Endothelial cell of umbilical vein (primary cell): Measurements from ENCODE around the gene GALNT14. TPM values are rescaled to one million over a fixed set of nuclear protein-coding genes. Genes with fewer than 3 reads are reported as not detected.

Experiments used
- BruUV-seq: library from RNA; stranded (reverse); fragments of 400-500 nt; replicated peaks from 2 replicates; lab custom pipeline; 2021; lab: Mats Ljungman, UMichigan
- CTCF ChIA-PET: fragments of 300-600, 350-600 bp; sonication (Branson Sonifier 250); formaldehyde crosslinking; loops from one replicate; lab custom pipeline; 2021; ENCODE audit warnings: antibody characterized with exemption, inconsistent platforms; lab: Charles Lee
- POLR2A ChIA-PET: fragments of 300-600, 350-600 bp; sonication (Branson Sonifier 250); formaldehyde crosslinking; loops from one replicate; lab custom pipeline; 2021; ENCODE audit warnings: antibody characterized with exemption, inconsistent platforms; lab: Charles Lee
- DNase-seq: peaks from one replicate; pipeline ENCODE4 v3.0.0-alpha.2; 2011; ENCODE audit warnings: low read depth, low spot score
- FAIRE-seq: peaks from 2 replicates; lab custom pipeline; 2011; peaks lifted over from hg19 to GRCh38; lab: Jason Lieb, UNC
- H2AFZ ChIP-seq: 2 replicates; pipeline ENCODE4 v1.6.0; 2012; ENCODE audit warnings: low read depth, low read length, control low read depth, inconsistent platforms
- H3K27ac ChIP-seq: 2 replicates; pipeline ENCODE4 v1.5.1; 2011; ENCODE audit warnings: low read depth, mild to moderate bottlenecking, control low read depth, low read length, moderate library complexity; ENCODE audit not compliant: insufficient read depth
- H3K27me3 ChIP-seq, 2 experiments: 2 replicates each; pipeline versions ENCODE4 v1.6.0 to v1.6.1; 2011; ENCODE audit warnings: low read length in 2 of 2, mixed read lengths in 1 of 2; ENCODE audit not compliant: control insufficient read depth in 2 of 2, insufficient read depth in 2 of 2
- H3K36me3 ChIP-seq, 2 experiments: 2 replicates in 1 of 2; 3 replicates in 1 of 2; pipeline ENCODE4 v1.5.1; 2011; ENCODE audit warnings: low read length in 2 of 2, mild to moderate bottlenecking in 1 of 2, moderate library complexity in 1 of 2; ENCODE audit not compliant: control insufficient read depth in 2 of 2, insufficient read depth in 2 of 2; ENCODE audit errors: extremely low read depth in 1 of 2
- H3K4me1 ChIP-seq: 3 replicates; pipeline ENCODE4 v1.5.1; 2011; ENCODE audit warnings: mild to moderate bottlenecking, low read length; ENCODE audit not compliant: control insufficient read depth, insufficient read depth; ENCODE audit errors: extremely low read depth
- H3K4me2 ChIP-seq: 2 replicates; pipeline ENCODE4 v1.6.1; 2011; ENCODE audit warnings: low read length, control low read depth, mixed read lengths; ENCODE audit not compliant: insufficient read depth
- H3K4me3 ChIP-seq, 3 experiments: fragments of 200-600 bp in 1 of 3; sonication (generic), shearing (Covaris generic) in 1 of 3; replicated peaks in 1 of 3; 2 replicates each; pipeline ENCODE4 v1.5.1; 2011 to 2016; ENCODE audit warnings: control low read depth in 3 of 3, low read length in 3 of 3, mild to moderate bottlenecking in 2 of 3, inconsistent platforms in 1 of 3, low read depth in 1 of 3, moderate library complexity in 1 of 3; ENCODE audit not compliant: insufficient read depth in 1 of 3
- H3K79me2 ChIP-seq: 2 replicates; pipeline ENCODE4 v1.6.0; 2012; ENCODE audit warnings: low read length, inconsistent platforms; ENCODE audit not compliant: control insufficient read depth, insufficient read depth
- H3K9ac ChIP-seq: replicated peaks from 2 replicates; pipeline ENCODE3; 2011; ENCODE audit warnings: low read length, control low read depth; ENCODE audit not compliant: insufficient read depth; ENCODE audit errors: extremely low read depth
- H3K9me1 ChIP-seq: replicated peaks from 3 replicates; pipeline ENCODE4 v1.6.0; 2011; ENCODE audit warnings: mild to moderate bottlenecking, low read length; ENCODE audit not compliant: control insufficient read depth, insufficient read depth; ENCODE audit errors: extremely low read depth
- H3K9me3 ChIP-seq: replicated peaks from 2 replicates; pipeline ENCODE4 v1.5.1; 2012; ENCODE audit warnings: low read length, inconsistent platforms; ENCODE audit not compliant: control insufficient read depth, insufficient read depth
- H4K20me1 ChIP-seq: replicated peaks from 2 replicates; pipeline ENCODE3; 2011; ENCODE audit warnings: mild to moderate bottlenecking, low read length; ENCODE audit not compliant: control insufficient read depth, insufficient read depth; ENCODE audit errors: extremely low read depth
- EZH2 ChIP-seq: IDR thresholded peaks from 2 replicates; pipeline ENCODE4 v1.6.1; 2012; ENCODE audit warnings: borderline replicate concordance, low read depth, mild to moderate bottlenecking, moderate library complexity, low read length, inconsistent platforms; ENCODE audit not compliant: severe bottlenecking
- FOS ChIP-seq: IDR thresholded peaks from 2 replicates; pipeline ENCODE4 v1.6.1; 2011; ENCODE audit warnings: mild to moderate bottlenecking, low read length, moderate library complexity, borderline replicate concordance; ENCODE audit not compliant: insufficient read depth
- GATA2 ChIP-seq: IDR thresholded peaks from 2 replicates; pipeline ENCODE4 v1.7.0; 2011; ENCODE audit warnings: low read depth, mild to moderate bottlenecking, moderate library complexity, mixed read lengths, low read length; ENCODE audit not compliant: insufficient read length, insufficient read depth
- JUN ChIP-seq: IDR thresholded peaks from 2 replicates; pipeline ENCODE4 v1.6.1; 2011; ENCODE audit warnings: borderline replicate concordance, low read depth; ENCODE audit not compliant: insufficient read length, insufficient read depth
- MAX ChIP-seq: IDR thresholded peaks from 2 replicates; pipeline ENCODE4 v1.6.1; 2011; ENCODE audit not compliant: insufficient read depth, insufficient read length
- MYC ChIP-seq: IDR thresholded peaks from one replicate; pipeline ENCODE4 v1.6.1; 2011; ENCODE audit warnings: mild to moderate bottlenecking, low read depth, low read length
- POLR2A ChIP-seq: IDR thresholded peaks from 2 replicates; pipeline ENCODE4 v1.6.1; 2012; ENCODE audit warnings: low read depth, mild to moderate bottlenecking, control low read depth, low read length
- POLR2AphosphoS5 ChIP-seq: IDR thresholded peaks from 2 replicates; pipeline ENCODE4 v1.6.1; 2012; ENCODE audit warnings: low read depth, mild to moderate bottlenecking, control low read depth, low read length, moderate library complexity; ENCODE audit not compliant: insufficient read depth
- dilution Hi-C: fragments of 300-500 bp; cut with MboI; formaldehyde crosslinking; loops from one replicate; pipeline ENCODE4 v1.15.0; 2019; ENCODE audit warnings: low sequenced_read_pairs; ENCODE audit not compliant: extremely low pct_ligation_motif_present
- intact Hi-C: fragments of 100-400 bp; cut with micrococcal nuclease; formaldehyde crosslinking; loops from one replicate; pipeline ENCODE4 v1.10.0; 2022
- polyA plus RNA-seq, 4 experiments: library from polyadenylated mRNA; depleted of rRNA in 3 of 4; stranded (reverse) in 3 of 4; unstranded in 1 of 4; fragments of >200 nt; gene quantifications; 2 replicates each; pipeline versions ENCODE4 v1.2.1 to v1.2.3, GENCODE V29; 2011 to 2012; ENCODE audit warnings: missing spikeins in 1 of 4
- total RNA-seq: library from RNA; stranded (reverse); gene quantifications from 2 replicates; pipeline ENCODE4 v1.2.3, GENCODE V29; 2021
- TF ChIP-seq, protein P1 (sequence below), 2 donors: IDR thresholded peaks; 1 replicate in 1 of 2; 2 replicates in 1 of 2; pipeline ENCODE4 v1.5.1; 2011; ENCODE audit warnings: low read length in 2 of 2, mild to moderate bottlenecking in 2 of 2, moderate library complexity in 2 of 2, control low read depth in 1 of 2, inconsistent platforms in 1 of 2, low read depth in 1 of 2; ENCODE audit not compliant: insufficient read depth in 1 of 2; ENCODE audit errors: extremely low read depth in 1 of 2

The GALNT14 gene
- total and polyA plus RNA-seq, 2 donors (not counting 3 experiments of a cell fraction or from before 2014, with no cell fraction given): 0.04 to 0.40 TPM

DNA sequence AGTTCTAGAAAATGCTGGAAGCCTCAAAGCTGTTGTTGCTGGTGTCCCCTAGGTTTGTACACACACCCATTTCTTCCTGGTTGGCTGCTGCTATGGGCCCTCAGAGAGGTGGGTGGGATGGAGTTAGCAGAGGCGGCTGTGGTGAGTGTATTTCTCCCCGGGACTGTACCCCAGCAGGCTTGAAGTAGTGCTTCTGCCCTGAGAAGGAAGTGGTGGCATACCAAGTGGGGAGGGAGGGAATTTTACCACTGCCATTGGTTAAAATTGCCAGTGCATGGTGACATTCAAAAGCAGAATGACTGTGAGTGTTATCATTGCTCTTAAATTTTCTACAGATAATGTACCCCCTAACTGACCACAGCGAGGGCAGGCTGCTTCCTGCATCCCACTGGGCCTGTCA is 205.4 kb downstream of the GALNT14 start:
- Histone ChIP-seq H3K9ac (no peak overlapping the region), H3K9me3 (peaks cover 2% of the 10 kb centered on the region), H3K79me2 (no peaks in the 10 kb centered on the region), H2AFZ (no peak overlapping the region), H3K4me1 (no peaks in the 10 kb centered on the region), H3K36me3 (no peaks in the 10 kb centered on the region), H3K4me3 (no peak overlapping the region), H3K9me1 (no peaks in the 10 kb centered on the region), H3K27ac (no peak overlapping the region), H3K4me2 (no peak overlapping the region), H4K20me1 (no peaks in the 10 kb centered on the region), H3K27me3 (no peaks in the 10 kb centered on the region)
- DNase-seq (no peak), FAIRE-seq (no peak)
- ChIA-PET CTCF (no interaction called here), POLR2A (no interaction called here)
- no peak for TF ChIP-seq GATA2
- no peak for TF ChIP-seq EZH2
- TF ChIP-seq POLR2AphosphoS5: no peak
- no TSS peak for BruUV-seq
- dilution Hi-C loops (no loop called here), intact Hi-C loops (no loop called here)

GRCh38 chr2:30931841-30932407 is 206.3 kb downstream of the GALNT14 start:
- no peaks in the 10 kb centered on the region for H3K4me1 ChIP-seq
- no peak overlapping the region for H3K4me2 ChIP-seq
- no peak overlapping the region for H3K4me3 ChIP-seq
- no peak for DNase-seq
- no peak for FAIRE-seq
- H3K79me2 ChIP-seq: no peaks in the 10 kb centered on the region
- BruUV-seq: no TSS peak
- no peaks in the 10 kb centered on the region for H3K9me1 ChIP-seq
- intact Hi-C loops: no loop called here
- TF ChIP-seq FOS (no peak), POLR2A (no peak), JUN (no peak), EZH2 (no peak), MAX (no peak), POLR2AphosphoS5 (no peak), GATA2 (no peak), MYC (no peak)
- TF ChIP-seq, protein P1, sequence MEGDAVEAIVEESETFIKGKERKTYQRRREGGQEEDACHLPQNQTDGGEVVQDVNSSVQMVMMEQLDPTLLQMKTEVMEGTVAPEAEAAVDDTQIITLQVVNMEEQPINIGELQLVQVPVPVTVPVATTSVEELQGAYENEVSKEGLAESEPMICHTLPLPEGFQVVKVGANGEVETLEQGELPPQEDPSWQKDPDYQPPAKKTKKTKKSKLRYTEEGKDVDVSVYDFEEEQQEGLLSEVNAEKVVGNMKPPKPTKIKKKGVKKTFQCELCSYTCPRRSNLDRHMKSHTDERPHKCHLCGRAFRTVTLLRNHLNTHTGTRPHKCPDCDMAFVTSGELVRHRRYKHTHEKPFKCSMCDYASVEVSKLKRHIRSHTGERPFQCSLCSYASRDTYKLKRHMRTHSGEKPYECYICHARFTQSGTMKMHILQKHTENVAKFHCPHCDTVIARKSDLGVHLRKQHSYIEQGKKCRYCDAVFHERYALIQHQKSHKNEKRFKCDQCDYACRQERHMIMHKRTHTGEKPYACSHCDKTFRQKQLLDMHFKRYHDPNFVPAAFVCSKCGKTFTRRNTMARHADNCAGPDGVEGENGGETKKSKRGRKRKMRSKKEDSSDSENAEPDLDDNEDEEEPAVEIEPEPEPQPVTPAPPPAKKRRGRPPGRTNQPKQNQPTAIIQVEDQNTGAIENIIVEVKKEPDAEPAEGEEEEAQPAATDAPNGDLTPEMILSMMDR (IDR thresholded peaks at IDR 0.05; ENCODE audit: extremely low read depth in 1 of 2, insufficient read depth in 1 of 2, low read depth in 1 of 2, low read length in 2 of 2): no peak
- H3K9ac ChIP-seq: no peak overlapping the region
- ChIA-PET CTCF (no interaction called here), POLR2A (no interaction called here)
- dilution Hi-C loops: no loop called here
- H2AFZ ChIP-seq: no peak overlapping the region
- H3K9me3 ChIP-seq: peaks cover 2% of the 10 kb centered on the region
- H4K20me1 ChIP-seq: no peaks in the 10 kb centered on the region
- H3K27me3 ChIP-seq: no peaks in the 10 kb centered on the region
- H3K27ac ChIP-seq: no peak overlapping the region
- no peaks in the 10 kb centered on the region for H3K36me3 ChIP-seq
